ENCODE results near the gene SART3.
"Not testable (repeated sequence)": the region's sequence is repeated elsewhere in the genome, so short reads cannot be mapped to it uniquely, and the experiment has no call there.

The SART3 gene

DNA sequence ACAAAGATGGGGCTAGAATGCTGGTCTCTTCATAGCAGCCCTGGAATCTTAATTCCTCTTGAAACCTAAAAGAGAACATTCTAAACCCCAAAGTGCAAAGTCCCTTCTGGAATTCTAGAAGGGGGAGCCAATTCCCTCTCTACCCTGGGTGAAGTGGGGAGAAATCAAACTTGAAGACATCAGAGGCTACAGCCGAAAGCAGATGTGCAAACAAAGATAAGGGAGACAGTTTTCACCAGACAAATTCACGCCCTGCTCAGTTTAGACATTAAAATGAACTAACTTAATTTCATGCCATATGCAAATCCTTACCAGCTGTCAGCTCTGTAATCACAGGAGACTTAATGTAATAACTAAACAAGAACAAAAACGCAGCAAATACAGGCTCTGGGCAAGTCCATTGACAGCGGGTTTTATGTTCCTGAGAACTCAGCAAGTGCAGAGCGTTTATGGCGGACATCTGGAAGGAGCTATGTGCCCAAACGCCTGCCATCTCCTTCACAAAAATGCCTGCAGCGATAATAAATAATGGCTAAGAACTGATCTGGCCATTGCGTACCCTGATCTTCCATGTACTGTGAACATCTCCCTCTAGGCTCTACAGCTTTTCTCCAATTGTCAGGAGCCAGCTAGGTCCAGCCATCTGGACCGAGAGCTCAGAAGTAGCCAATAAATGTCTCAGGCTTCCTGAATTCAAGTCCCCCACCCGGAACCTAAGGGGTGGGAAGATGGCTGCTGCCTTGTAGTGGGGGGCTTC is 65.0 kb downstream of the SART3 start:
- peaks cover 7 to 21% (median 15%) of the 10 kb centered on the region in 5 donors for H3K27me3 ChIP-seq (ENCODE audit: control insufficient read depth in 5 of 5, insufficient read depth in 4 of 5, low read length in 5 of 5)
- H3K9ac ChIP-seq (ENCODE audit: low read length in 5 of 5) = no peak overlapping the region
- H3K36me3 ChIP-seq (ENCODE audit: control insufficient read depth in 5 of 5, insufficient read depth in 5 of 5, low read length in 5 of 5) = no peaks in the 10 kb centered on the region
- no peak overlapping the region for H3K27ac ChIP-seq (ENCODE audit: low read depth, low read length)
- H3K4me1 ChIP-seq (ENCODE audit: control insufficient read depth in 5 of 5, insufficient read depth in 5 of 5, low read length in 5 of 5) = no peaks in the 10 kb centered on the region
- no peaks in the 10 kb centered on the region for H3K9me3 ChIP-seq (ENCODE audit: control insufficient read depth in 5 of 5, low read length in 5 of 5)
- no peak overlapping the region for H3K4me3 ChIP-seq (ENCODE audit: low read depth in 1 of 5, low read length in 5 of 5)

DNA sequence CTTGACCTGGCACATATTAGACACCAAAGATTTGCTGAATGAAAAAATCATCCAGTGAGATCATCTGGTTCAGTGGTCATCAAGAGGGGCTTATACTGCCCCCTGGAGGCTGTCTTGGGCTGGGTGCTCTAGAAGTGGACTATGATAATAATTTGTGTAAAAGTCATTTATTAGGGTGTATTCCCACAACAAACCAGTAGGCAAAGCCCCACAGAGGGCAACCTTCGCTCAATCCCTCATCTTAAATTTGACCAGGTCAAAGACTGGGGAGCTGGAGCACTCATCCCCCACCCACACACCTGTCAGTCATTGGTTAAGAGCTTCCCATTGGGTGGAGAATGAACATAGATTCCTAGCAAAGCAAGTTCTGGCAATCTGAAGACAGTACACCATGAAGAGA is 65.9 kb downstream of the SART3 start:
- H3K27me3 ChIP-seq (ENCODE audit: control insufficient read depth in 5 of 5, insufficient read depth in 4 of 5, low read length in 5 of 5) = peaks cover 7 to 21% (median 15%) of the 10 kb centered on the region in 5 donors
- H3K9me3 ChIP-seq (ENCODE audit: control insufficient read depth in 5 of 5, low read length in 5 of 5) = no peaks in the 10 kb centered on the region
- H3K27ac ChIP-seq (ENCODE audit: low read depth, low read length) = no peak overlapping the region
- H3K36me3 ChIP-seq (ENCODE audit: control insufficient read depth in 5 of 5, insufficient read depth in 5 of 5, low read length in 5 of 5) = no peaks in the 10 kb centered on the region
- H3K9ac ChIP-seq (ENCODE audit: low read length in 5 of 5) = no peak overlapping the region
- no peak overlapping the region for H3K4me3 ChIP-seq (ENCODE audit: low read depth in 1 of 5, low read length in 5 of 5)
- H3K4me1 ChIP-seq (ENCODE audit: control insufficient read depth in 5 of 5, insufficient read depth in 5 of 5, low read length in 5 of 5) = no peaks in the 10 kb centered on the region

DNA sequence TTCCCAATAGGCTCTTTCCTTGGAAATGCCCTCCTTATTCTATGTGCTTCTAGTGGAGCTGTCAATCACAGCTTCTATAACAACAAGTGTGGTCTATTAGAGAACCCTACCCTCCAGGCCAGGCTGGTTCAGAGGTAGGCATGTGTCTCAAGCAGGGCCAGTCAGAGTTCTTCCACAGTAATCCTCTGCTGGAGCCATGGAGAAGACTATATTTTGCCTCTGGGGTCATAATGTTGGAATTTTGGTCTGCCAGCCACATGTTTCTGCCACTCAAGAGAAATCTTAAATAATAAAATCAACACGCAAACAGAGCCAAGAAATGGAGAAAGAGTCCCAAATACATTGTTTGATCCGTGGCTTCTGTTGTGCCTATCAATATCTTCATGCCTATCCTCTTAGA is 69.7 kb downstream of the SART3 start:
- Histone ChIP-seq H3K4me1 (ENCODE audit: control insufficient read depth in 5 of 5, insufficient read depth in 5 of 5, low read length in 5 of 5) (no peaks in the 10 kb centered on the region), H3K36me3 (ENCODE audit: control insufficient read depth in 5 of 5, insufficient read depth in 5 of 5, low read length in 5 of 5) (no peaks in the 10 kb centered on the region), H3K27ac (ENCODE audit: low read depth, low read length) (no peak overlapping the region), H3K9ac (ENCODE audit: low read length in 5 of 5) (no peak overlapping the region), H3K9me3 (ENCODE audit: control insufficient read depth in 5 of 5, low read length in 5 of 5) (peaks cover 0 to 3% (median 0%) of the 10 kb centered on the region in 5 donors), H3K27me3 (ENCODE audit: control insufficient read depth in 5 of 5, insufficient read depth in 4 of 5, low read length in 5 of 5) (peaks cover 0 to 17% (median 10%) of the 10 kb centered on the region in 5 donors), H3K4me3 (ENCODE audit: low read depth in 1 of 5, low read length in 5 of 5) (no peak overlapping the region)

DNA sequence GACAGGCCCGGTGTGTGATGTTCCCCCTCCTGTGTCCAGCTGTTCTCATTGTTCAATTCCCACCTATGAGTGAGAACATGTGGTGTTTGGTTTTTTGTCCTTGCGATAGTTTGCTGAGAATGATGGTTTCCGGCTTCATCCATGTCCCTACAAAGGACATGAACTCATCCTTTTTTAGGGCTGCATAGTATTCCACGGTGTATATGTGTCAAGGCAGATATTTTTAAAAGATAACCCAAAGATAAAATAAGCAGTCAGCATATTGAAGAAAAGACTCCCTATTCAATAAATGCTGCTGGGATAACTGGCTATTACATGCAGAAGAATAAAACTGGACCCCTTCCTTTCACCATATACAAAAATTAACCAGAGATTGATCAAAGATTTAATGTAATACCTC is 73.9 kb downstream of the SART3 start:
- H3K27me3 ChIP-seq (ENCODE audit: control insufficient read depth in 5 of 5, insufficient read depth in 4 of 5, low read length in 5 of 5); H3K27ac ChIP-seq (ENCODE audit: low read depth, low read length); H3K4me3 ChIP-seq (ENCODE audit: low read depth in 1 of 5, low read length in 5 of 5); H3K9me3 ChIP-seq (ENCODE audit: control insufficient read depth in 5 of 5, low read length in 5 of 5); H3K36me3 ChIP-seq (ENCODE audit: control insufficient read depth in 5 of 5, insufficient read depth in 5 of 5, low read length in 5 of 5); H3K4me1 ChIP-seq (ENCODE audit: control insufficient read depth in 5 of 5, insufficient read depth in 5 of 5, low read length in 5 of 5); H3K9ac ChIP-seq (ENCODE audit: low read length in 5 of 5): not testable (repeated sequence)

DNA sequence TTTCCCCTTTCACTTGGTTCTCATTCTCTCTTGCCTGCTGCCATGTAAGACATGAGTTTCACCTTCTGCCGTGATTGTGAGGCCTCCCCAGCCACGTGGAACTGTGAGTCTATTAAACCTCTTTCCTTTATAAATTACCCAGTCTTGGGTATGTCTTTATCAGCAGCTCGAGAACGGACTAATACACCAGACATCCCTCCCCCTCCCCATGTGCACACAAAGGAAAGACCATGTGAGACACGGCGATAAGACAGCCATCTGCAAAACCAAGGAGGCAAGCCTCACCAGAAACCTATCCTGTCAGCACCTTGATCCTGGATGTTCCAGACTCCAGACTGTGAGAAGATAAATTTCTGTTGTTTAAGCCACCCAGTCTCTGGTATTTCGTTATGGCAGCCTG is 75.6 kb downstream of the SART3 start:
- not testable (repeated sequence) for H3K9ac ChIP-seq (ENCODE audit: low read length in 5 of 5); H3K27me3 ChIP-seq (ENCODE audit: control insufficient read depth in 5 of 5, insufficient read depth in 4 of 5, low read length in 5 of 5); H3K4me1 ChIP-seq (ENCODE audit: control insufficient read depth in 5 of 5, insufficient read depth in 5 of 5, low read length in 5 of 5); H3K27ac ChIP-seq (ENCODE audit: low read depth, low read length); H3K4me3 ChIP-seq (ENCODE audit: low read depth in 1 of 5, low read length in 5 of 5); H3K9me3 ChIP-seq (ENCODE audit: control insufficient read depth in 5 of 5, low read length in 5 of 5); H3K36me3 ChIP-seq (ENCODE audit: control insufficient read depth in 5 of 5, insufficient read depth in 5 of 5, low read length in 5 of 5)

DNA sequence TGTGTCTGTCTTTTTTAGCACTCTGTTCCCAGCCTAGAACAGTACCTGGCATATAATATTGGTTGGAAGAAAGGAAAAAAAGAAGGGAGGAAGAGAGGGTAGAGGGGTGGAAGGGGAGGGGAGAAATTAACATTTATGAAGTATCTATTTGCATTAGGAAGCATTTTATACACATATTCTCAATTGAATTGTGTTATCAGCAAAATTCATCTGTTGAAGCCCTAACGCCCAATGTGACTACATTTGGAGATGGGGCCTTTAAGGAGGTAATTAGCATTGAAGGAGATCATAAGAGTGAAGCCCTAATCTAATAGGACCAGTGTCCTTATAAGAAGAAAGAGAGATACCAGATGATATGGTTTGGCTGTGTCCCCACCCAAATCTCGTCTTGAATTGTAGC is 76.1 kb downstream of the SART3 start:
- Histone ChIP-seq H3K9ac (ENCODE audit: low read length in 5 of 5) (no peak overlapping the region), H3K27ac (ENCODE audit: low read depth, low read length) (no peak overlapping the region), H3K9me3 (ENCODE audit: control insufficient read depth in 5 of 5, low read length in 5 of 5) (peaks cover 0 to 4% (median 0%) of the 10 kb centered on the region in 5 donors), H3K27me3 (ENCODE audit: control insufficient read depth in 5 of 5, insufficient read depth in 4 of 5, low read length in 5 of 5) (peaks cover 0 to 11% (median 6%) of the 10 kb centered on the region in 5 donors), H3K4me3 (ENCODE audit: low read depth in 1 of 5, low read length in 5 of 5) (no peak overlapping the region), H3K4me1 (ENCODE audit: control insufficient read depth in 5 of 5, insufficient read depth in 5 of 5, low read length in 5 of 5) (no peaks in the 10 kb centered on the region), H3K36me3 (ENCODE audit: control insufficient read depth in 5 of 5, insufficient read depth in 5 of 5, low read length in 5 of 5) (no peaks in the 10 kb centered on the region)

DNA sequence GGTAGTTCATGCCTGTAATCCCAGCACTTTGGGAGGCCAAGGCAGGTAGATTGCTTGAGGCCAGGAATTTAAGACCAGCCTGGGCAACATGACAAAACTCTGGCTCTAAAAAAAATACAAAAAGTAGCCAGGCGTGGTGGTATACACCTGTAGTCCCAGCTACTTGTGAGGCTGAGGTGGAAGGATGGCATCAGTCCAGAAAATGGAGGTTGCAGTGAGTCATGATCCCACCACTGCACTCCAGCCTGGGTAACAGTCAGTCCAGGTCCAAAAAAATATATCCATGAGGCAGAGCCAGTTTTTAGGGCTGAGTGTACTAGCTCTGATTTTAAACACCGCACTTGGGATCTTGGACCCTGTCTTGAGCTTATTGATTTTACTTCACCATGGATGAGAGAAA is 76.5 kb downstream of the SART3 start:
- Histone ChIP-seq H3K9ac (ENCODE audit: low read length in 5 of 5) (no peak overlapping the region), H3K36me3 (ENCODE audit: control insufficient read depth in 5 of 5, insufficient read depth in 5 of 5, low read length in 5 of 5) (no peaks in the 10 kb centered on the region), H3K9me3 (ENCODE audit: control insufficient read depth in 5 of 5, low read length in 5 of 5) (peaks cover 0 to 4% (median 0%) of the 10 kb centered on the region in 5 donors), H3K4me1 (ENCODE audit: control insufficient read depth in 5 of 5, insufficient read depth in 5 of 5, low read length in 5 of 5) (no peaks in the 10 kb centered on the region), H3K27me3 (ENCODE audit: control insufficient read depth in 5 of 5, insufficient read depth in 4 of 5, low read length in 5 of 5) (peaks cover 1 to 14% (median 6%) of the 10 kb centered on the region in 5 donors), H3K27ac (ENCODE audit: low read depth, low read length) (no peak overlapping the region), H3K4me3 (ENCODE audit: low read depth in 1 of 5, low read length in 5 of 5) (no peak overlapping the region)

DNA sequence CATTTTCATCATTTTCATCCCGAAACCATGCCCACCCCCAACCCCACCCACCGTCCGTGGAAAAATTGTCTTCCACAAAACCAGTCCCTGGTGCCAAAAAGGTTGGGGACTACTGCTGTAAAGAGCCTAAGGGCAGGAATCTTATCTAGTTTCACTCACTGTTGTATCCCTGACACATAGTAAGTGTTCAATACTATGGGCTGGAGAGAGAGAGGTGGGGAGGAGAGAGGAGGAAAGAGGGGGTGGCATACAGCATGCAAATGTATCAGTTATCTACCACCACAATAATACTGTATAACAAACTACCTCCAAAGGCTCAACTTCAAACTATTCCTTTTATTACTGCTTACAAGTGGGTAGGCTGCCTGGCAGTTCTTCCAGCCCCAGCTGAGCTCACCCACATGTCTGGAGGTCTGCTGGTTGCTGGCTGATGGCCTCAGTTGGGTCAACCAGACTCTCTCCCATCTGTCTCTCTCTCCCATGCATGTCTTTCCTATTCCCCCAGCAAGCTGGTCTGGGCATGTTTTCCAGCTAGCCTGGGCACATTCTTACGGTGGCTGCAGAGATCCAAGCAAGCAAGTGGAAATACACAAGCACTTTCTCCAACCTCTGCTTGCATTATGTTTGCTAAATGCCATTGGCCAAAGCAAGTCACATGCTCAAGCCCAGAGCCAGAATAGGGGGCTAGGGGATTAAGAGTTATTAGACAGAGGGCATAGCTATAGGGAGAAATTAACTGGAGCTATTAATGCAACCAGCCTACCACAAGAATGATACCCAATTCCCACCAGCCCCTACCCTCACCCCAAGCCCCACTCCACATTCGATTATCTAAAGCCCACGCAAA is 77.5 kb downstream of the SART3 start:
- Histone ChIP-seq H3K9me3 (ENCODE audit: control insufficient read depth in 5 of 5, low read length in 5 of 5) (peaks cover 0 to 4% (median 0%) of the 10 kb centered on the region in 5 donors), H3K36me3 (ENCODE audit: control insufficient read depth in 5 of 5, insufficient read depth in 5 of 5, low read length in 5 of 5) (no peaks in the 10 kb centered on the region), H3K9ac (ENCODE audit: low read length in 5 of 5) (no peak overlapping the region), H3K27me3 (ENCODE audit: control insufficient read depth in 5 of 5, insufficient read depth in 4 of 5, low read length in 5 of 5) (peaks cover 5 to 17% (median 6%) of the 10 kb centered on the region in 5 donors), H3K4me3 (ENCODE audit: low read depth in 1 of 5, low read length in 5 of 5) (no peak overlapping the region), H3K4me1 (ENCODE audit: control insufficient read depth in 5 of 5, insufficient read depth in 5 of 5, low read length in 5 of 5) (no peaks in the 10 kb centered on the region), H3K27ac (ENCODE audit: low read depth, low read length) (no peak overlapping the region)

DNA sequence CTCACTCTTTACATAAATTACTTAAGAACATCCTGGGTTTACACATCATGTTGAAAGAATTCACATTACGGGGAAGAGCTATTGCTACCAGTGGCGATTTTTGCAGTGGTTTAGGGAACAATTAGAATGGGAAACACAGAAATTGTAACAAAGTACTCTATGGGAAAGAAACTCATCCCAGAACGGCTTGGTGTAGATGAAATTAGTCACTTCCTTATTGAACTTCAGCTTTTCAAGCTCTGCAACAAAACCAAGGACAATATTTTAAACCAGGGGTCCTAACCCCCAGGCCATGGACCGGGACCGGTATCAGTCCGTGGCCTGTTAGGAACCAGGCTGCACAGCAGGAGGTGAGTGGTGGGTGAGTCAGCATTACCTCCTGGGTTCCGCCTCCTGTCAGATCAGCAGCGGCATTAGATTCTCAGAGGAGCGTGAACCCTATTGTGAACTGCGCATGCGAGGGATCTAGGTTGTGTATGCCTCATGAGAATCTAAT is 78.2 kb downstream of the SART3 start:
- no peaks in the 10 kb centered on the region for H3K36me3 ChIP-seq (ENCODE audit: control insufficient read depth in 5 of 5, insufficient read depth in 5 of 5, low read length in 5 of 5)
- H3K9ac ChIP-seq (ENCODE audit: low read length in 5 of 5) = no peak overlapping the region
- H3K9me3 ChIP-seq (ENCODE audit: control insufficient read depth in 5 of 5, low read length in 5 of 5) = peaks cover 0 to 4% (median 0%) of the 10 kb centered on the region in 5 donors
- peaks cover 5 to 17% (median 6%) of the 10 kb centered on the region in 5 donors for H3K27me3 ChIP-seq (ENCODE audit: control insufficient read depth in 5 of 5, insufficient read depth in 4 of 5, low read length in 5 of 5)
- no peaks in the 10 kb centered on the region for H3K4me1 ChIP-seq (ENCODE audit: control insufficient read depth in 5 of 5, insufficient read depth in 5 of 5, low read length in 5 of 5)
- no peak overlapping the region for H3K27ac ChIP-seq (ENCODE audit: low read depth, low read length)
- no peak overlapping the region for H3K4me3 ChIP-seq (ENCODE audit: low read depth in 1 of 5, low read length in 5 of 5)

Measured in subcutaneous abdominal adipose tissue (tissue), 5 donors.